ENCODE data around the gene NUDT6.

DNA sequence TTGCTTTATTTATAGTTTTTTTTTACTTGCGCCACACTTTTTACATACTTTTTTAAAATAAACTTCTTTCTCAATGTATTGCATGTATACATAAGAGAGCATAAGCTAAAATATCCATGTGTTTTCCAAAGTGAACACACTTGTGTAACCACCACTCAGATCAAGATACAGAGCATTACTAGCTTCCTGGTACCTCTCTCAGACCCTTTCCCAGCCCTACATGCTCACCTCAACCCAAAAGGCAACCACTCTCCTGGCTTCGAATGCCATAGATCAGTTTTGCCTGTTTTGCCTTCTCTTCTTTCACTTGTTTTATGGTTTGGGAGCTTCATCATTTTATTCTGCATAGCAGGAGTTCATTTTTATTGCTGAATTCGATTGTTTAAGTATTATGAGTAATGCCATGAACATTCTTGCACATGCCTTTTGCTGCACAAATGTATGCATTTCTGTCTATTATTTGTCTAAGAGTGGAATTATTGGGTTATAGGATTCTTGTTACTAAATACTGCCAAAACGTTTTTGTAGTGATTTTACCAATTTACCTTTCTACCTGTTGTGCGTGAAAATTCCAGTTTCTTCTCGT is 45.9 kb upstream of the NUDT6 start:
- TF ChIP-seq RAD21 (conservative IDR thresholded peaks at IDR 0.05) (no peak), REST (IDR thresholded peaks at IDR 0.05; ENCODE audit: borderline replicate concordance) (no peak), POLR2AphosphoS5 (IDR thresholded peaks at IDR 0.05) (no peak)
- TF ChIP-seq, protein P1, sequence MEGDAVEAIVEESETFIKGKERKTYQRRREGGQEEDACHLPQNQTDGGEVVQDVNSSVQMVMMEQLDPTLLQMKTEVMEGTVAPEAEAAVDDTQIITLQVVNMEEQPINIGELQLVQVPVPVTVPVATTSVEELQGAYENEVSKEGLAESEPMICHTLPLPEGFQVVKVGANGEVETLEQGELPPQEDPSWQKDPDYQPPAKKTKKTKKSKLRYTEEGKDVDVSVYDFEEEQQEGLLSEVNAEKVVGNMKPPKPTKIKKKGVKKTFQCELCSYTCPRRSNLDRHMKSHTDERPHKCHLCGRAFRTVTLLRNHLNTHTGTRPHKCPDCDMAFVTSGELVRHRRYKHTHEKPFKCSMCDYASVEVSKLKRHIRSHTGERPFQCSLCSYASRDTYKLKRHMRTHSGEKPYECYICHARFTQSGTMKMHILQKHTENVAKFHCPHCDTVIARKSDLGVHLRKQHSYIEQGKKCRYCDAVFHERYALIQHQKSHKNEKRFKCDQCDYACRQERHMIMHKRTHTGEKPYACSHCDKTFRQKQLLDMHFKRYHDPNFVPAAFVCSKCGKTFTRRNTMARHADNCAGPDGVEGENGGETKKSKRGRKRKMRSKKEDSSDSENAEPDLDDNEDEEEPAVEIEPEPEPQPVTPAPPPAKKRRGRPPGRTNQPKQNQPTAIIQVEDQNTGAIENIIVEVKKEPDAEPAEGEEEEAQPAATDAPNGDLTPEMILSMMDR (IDR thresholded peaks at IDR 0.05; ENCODE audit: poor library complexity, severe bottlenecking), result no peak

All from neural cell (in vitro differentiated cells).